Uterus (tissue), 2 donors: ENCODE measurements around the gene INO80E.

Experiments
- CTCF ChIP-seq, 4 experiments: fragments of 200-600 bp in 2 of 4; fragments of 450-650 bp in 2 of 4; sonication (generic) in 2 of 4; IDR thresholded peaks; one replicate each; pipeline ENCODE4 v1.5.1; 2016 to 2019; ENCODE audit warnings: antibody characterized with exemption in 4 of 4, mild to moderate bottlenecking in 2 of 4, moderate library complexity in 1 of 4
- POLR2A ChIP-seq, 2 donors: fragments of 450-650 bp; IDR thresholded peaks; one replicate each; pipeline ENCODE4 v1.6.1; 2016; ENCODE audit warnings: antibody characterized with exemption in 2 of 2, mild to moderate bottlenecking in 1 of 2, moderate library complexity in 1 of 2

- TF ChIP-seq CTCF (IDR thresholded peaks at IDR 0.05), result no peak
- TF ChIP-seq POLR2A (IDR thresholded peaks at IDR 0.05), result no peak
Measured at GRCh38 chr16:30028438-30029076, 32.5 kb downstream of the INO80E start.
